Retinal pigment epithelial cell (primary cell): ENCODE measurements around the gene LRCH3.
A peak's percentile ranks its signal among the peaks of the same experiment; 100 is the strongest.

Experiments used
- DNase-seq: peaks from one replicate; pipeline ENCODE4 v3.0.0-alpha.2; 2010; ENCODE audit warnings: low read depth
- H3K4me3 ChIP-seq: 2 replicates; pipeline ENCODE4 v1.5.1; 2011; ENCODE audit warnings: mild to moderate bottlenecking, low read length, control low read depth, moderate library complexity
- CTCF ChIP-seq: conservative IDR thresholded peaks from 2 replicates; pipeline ENCODE4 v1.5.1; 2011; ENCODE audit warnings: low read depth, low read length, control low read depth, inconsistent platforms

The LRCH3 gene

GRCh38 chr3:197749601-197750395 is 41.3 kb upstream of the LRCH3 start, which contains the start of gene FYTTD1:
Gene FYTTD1, plus strand, starts transcription at chr3:197749883. Its CDS starts 89 bp downstream, at chr3:197749972.
- peak; percentile 29 for TF ChIP-seq CTCF

GRCh38 chr3:197750396-197750831 is 40.6 kb upstream of the LRCH3 start:
- TF ChIP-seq CTCF = peak; percentile 5
- H3K4me3 ChIP-seq = peak overlapping the region; percentile 79
- no peak for DNase-seq

More at GRCh38 chr3:197749601-197750395, 41.3 kb upstream of the LRCH3 start, which contains the start of gene FYTTD1:
- H3K4me3 ChIP-seq = peak within 1 kb of the TSS; percentile 79
- no peak for DNase-seq

- H3K4me3 ChIP-seq = peak overlapping the region; percentile 79
- no peak for TF ChIP-seq CTCF
- no peak for DNase-seq
Observed at GRCh38 chr3:197750858-197751737, 40.0 kb upstream of the LRCH3 start.

GRCh38 chr3:197752107-197752506 is 38.9 kb upstream of the LRCH3 start:
- TF ChIP-seq CTCF = no peak
- no peak overlapping the region for H3K4me3 ChIP-seq
- no peak for DNase-seq

- no peak for DNase-seq
- TF ChIP-seq CTCF = no peak
- H3K4me3 ChIP-seq = no peak overlapping the region
Observed at GRCh38 chr3:197753263-197753662, 37.8 kb upstream of the LRCH3 start.

- H3K4me3 ChIP-seq = no peak overlapping the region
- TF ChIP-seq CTCF = no peak
Observed at GRCh38 chr3:197756704-197757103, 34.4 kb upstream of the LRCH3 start.

More at GRCh38 chr3:197756704-197757103, 34.4 kb upstream of the LRCH3 start:
- no peak for DNase-seq
